Measurements from ENCODE around the gene CYFIP2. TPM values are rescaled to one million over a fixed set of nuclear protein-coding genes. Genes with fewer than 3 reads are reported as not detected.
A peak's percentile ranks its signal among the peaks of the same experiment; 100 is the strongest.

The CYFIP2 gene
- total RNA-seq, 6 experiments from 2014 or later = 7.1 to 20.0 (median 9.7) TPM

DNA sequence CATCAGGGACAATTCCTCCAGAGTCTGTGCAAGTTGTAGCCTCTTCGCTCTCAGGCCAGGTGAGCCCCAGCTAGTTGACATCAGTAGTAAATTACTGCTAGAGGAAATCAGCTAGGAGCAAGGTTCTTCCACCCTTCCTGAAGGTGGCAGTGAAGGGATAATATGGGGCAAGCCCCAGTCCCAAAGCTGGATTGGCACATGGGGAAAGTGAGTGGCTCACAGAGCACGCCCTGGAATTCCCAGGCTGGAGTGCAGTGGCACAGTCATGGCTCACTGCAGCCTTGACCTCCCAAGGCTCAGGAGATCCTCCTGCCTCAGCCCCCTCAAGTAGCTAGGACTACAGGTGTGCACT is 82.1 kb downstream of the CYFIP2 start:
- Mint-ChIP-seq H3K4me3 (no peak overlapping the region), H3K27me3 (ENCODE audit: insufficient read depth) (peaks cover 8% of the 10 kb centered on the region), H3K9me3 (no peaks in the 10 kb centered on the region), H3K27ac (no peak overlapping the region), H3K36me3 (ENCODE audit: low read depth) (no peaks in the 10 kb centered on the region), H3K4me1 (ENCODE audit: low read depth) (peaks cover 18% of the 10 kb centered on the region)
- TF ChIP-seq, protein P1, sequence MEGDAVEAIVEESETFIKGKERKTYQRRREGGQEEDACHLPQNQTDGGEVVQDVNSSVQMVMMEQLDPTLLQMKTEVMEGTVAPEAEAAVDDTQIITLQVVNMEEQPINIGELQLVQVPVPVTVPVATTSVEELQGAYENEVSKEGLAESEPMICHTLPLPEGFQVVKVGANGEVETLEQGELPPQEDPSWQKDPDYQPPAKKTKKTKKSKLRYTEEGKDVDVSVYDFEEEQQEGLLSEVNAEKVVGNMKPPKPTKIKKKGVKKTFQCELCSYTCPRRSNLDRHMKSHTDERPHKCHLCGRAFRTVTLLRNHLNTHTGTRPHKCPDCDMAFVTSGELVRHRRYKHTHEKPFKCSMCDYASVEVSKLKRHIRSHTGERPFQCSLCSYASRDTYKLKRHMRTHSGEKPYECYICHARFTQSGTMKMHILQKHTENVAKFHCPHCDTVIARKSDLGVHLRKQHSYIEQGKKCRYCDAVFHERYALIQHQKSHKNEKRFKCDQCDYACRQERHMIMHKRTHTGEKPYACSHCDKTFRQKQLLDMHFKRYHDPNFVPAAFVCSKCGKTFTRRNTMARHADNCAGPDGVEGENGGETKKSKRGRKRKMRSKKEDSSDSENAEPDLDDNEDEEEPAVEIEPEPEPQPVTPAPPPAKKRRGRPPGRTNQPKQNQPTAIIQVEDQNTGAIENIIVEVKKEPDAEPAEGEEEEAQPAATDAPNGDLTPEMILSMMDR (IDR thresholded peaks at IDR 0.05) = no peak
- DNase-seq = no peak

DNA sequence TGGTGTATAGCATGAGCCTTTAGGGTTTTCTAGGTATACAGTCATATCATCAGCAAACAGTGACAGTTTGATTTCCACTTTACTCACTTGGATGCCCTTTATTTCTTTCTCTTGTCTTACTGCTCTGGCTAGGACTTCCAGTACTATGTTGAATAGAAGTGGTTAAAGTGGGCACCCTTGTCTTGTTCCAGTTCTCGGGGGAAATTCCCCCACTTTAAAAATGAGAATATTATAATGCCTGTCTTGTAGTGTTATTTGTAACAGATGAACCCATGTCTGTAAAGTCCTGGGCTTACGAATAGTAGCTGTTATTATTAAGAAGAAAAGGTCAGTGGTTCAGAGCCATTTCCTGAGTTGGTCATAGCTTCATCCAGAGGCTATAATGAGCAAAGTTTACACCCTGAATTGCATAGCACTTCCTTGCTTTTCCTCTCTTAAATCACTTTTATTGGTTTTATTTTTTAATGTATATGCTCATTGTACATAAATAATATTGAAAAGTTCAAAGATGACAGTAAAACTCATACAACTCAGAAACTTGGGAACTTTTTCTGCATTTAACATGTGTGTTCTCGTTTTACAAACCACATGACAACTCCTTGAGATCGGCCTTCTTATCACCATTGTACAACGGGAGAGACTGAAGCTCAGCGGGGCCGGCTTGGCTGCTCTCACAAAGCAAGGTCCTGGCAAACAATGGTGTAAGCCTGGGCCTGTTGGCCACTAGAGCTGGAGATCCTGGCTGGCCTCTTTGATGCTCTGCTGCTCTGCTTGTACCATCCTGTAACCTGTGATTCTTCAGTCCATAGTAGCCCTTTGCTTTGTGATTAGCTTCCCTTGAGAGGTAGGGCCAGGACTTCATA is 85.2 kb downstream of the CYFIP2 start:
- peaks cover 4% of the 10 kb centered on the region; the same call in 1 of the 2 replicates for H3K27me3 Mint-ChIP-seq (ENCODE audit: insufficient read depth)
- peaks cover 11% of the 10 kb centered on the region for H3K4me1 Mint-ChIP-seq (ENCODE audit: low read depth)
- TF ChIP-seq, protein P1 (IDR thresholded peaks at IDR 0.05) = no peak
- H3K27ac Mint-ChIP-seq = no peak overlapping the region
- no peaks in the 10 kb centered on the region for H3K36me3 Mint-ChIP-seq (ENCODE audit: low read depth)
- no peak overlapping the region for H3K4me3 Mint-ChIP-seq
- no peak for DNase-seq
- no peaks in the 10 kb centered on the region for H3K9me3 Mint-ChIP-seq

DNA sequence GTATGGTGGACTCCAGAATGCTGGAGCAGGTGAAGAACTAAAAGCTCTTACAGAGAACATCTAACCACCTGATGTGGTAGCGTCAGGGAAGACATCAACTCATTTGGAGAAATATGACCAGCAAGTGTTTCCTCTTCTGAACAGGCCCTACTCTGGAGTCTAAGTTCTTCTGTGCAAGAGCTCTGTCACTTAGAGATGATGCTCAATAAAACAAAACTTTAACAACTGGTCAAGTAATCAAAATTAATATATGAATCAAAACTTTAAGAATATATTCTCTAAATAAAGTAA is 85.8 kb downstream of the CYFIP2 start:
- TF ChIP-seq, protein P1 (IDR thresholded peaks at IDR 0.05) = no peak
- Mint-ChIP-seq H3K27ac (no peak overlapping the region), H3K9me3 (no peaks in the 10 kb centered on the region), H3K4me3 (no peak overlapping the region), H3K27me3 (ENCODE audit: insufficient read depth) (peaks cover 1% of the 10 kb centered on the region; the same call in 1 of the 2 replicates), H3K4me1 (ENCODE audit: low read depth) (peaks cover 11% of the 10 kb centered on the region), H3K36me3 (ENCODE audit: low read depth) (no peaks in the 10 kb centered on the region)
- no peak for DNase-seq

DNA sequence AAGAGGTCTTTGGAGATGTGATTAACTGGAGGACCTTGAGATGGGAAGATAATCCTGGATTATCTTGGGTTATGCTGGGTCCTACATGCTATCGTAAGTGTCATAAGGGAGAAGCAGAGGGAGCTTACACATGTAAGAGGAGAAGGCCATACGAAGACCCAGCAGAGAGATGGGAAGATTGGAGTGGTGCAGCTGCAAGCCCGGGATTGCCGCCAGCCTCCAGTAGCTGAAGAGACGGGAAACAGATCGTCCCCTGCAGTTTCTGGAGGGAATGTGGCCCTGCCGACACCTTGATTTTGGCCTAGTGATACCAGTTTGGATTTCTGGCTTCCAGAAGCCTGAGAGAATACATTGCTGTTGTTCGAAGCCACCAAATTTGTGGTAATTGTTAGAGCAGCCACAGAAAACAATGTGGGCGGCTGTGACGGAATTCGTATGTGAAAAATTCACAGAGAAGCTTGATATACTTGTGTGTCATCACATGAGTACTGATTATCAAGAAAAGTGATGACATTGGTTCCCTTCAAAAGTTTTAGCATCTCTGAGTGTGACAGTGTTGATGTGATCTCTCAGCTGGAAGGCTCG is 86.9 kb downstream of the CYFIP2 start:
- DNase-seq = no peak
- no peak overlapping the region for H3K4me3 Mint-ChIP-seq
- H3K4me1 Mint-ChIP-seq (ENCODE audit: low read depth) = peaks cover 11% of the 10 kb centered on the region
- H3K9me3 Mint-ChIP-seq = no peaks in the 10 kb centered on the region
- no peaks in the 10 kb centered on the region for H3K27me3 Mint-ChIP-seq (ENCODE audit: insufficient read depth)
- TF ChIP-seq, protein P1 (IDR thresholded peaks at IDR 0.05) = no peak
- no peaks in the 10 kb centered on the region for H3K36me3 Mint-ChIP-seq (ENCODE audit: low read depth)
- H3K27ac Mint-ChIP-seq = no peak overlapping the region

DNA sequence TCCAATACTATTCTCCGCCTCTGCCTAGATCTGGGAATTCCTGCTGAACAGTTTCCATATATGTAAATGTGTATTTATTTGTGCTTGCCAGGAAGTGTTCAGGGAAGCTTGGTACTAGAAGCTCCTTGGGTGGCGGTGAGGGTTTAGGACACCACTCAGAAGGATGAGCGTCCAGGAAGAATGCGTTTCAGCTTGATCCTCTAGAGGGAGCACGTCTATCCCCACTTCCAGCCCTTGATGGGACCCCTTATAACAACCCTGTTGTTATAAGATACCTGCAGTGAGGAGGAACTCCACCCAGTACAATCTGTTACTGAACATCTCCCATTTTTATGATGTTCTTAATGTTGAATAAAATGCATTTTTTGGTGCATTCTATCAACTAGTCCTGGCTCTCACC is 88.9 kb downstream of the CYFIP2 start:
- Mint-ChIP-seq H3K27ac (no peak overlapping the region), H3K36me3 (ENCODE audit: low read depth) (peaks cover 5% of the 10 kb centered on the region; the same call in 1 of the 2 replicates), H3K4me3 (no peak overlapping the region), H3K9me3 (no peaks in the 10 kb centered on the region), H3K4me1 (ENCODE audit: low read depth) (peaks cover 20% of the 10 kb centered on the region), H3K27me3 (ENCODE audit: insufficient read depth) (no peaks in the 10 kb centered on the region)
- TF ChIP-seq, protein P1 (IDR thresholded peaks at IDR 0.05) = peak; percentile 71
- DNase-seq = no peak

Measured in HFFc6 (cell line).